GM19438 (cell line): Measurements from ENCODE around the gene EIPR1.

ENCODE experiments used
- ATAC-seq: cut with Tn5 transposase; IDR thresholded peaks from one replicate; pipeline ENCODE4 v1.9.1; 2021; ENCODE audit warnings: low read depth; ENCODE audit not compliant: unreplicated experiment

Gene EIPR1

DNA sequence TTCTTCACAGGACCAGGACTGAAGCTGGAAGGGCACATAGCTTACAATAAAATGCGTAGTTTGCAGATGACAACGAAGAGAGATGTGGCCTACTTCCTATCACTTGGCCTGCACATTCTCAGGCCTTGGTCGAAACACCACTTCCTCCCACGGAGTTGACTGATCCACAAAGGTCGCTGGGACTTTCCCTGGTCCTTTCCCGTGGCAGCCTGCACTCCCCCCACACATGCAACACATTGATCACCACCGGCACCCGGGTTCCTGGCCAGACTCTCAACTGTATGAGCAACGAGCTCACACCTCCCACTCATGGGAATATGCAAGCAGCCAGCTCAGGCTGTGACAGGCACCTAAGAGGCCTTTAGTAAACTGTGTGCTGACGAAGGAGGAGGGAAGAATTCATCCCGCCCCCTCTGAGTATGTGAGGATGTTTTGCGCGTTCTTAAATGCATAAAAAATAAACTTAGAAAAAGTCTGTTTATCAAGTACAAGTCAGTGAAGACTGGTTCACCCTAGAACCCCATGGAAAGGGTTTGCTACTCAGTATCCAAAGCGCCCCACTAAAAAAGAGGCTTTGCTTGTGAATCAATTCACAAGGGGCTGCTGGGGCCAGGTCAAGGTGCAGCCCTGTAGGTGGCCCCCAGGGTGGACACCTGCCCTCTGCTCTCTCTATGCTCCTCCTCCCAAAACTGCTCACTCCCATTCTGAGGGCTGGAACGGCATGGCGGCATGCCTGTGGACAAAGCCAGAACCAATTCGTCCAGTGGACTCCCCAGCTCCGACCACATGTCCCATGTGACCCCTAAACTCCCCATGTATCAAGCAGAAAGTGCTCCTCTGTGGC lies 154.3 kb downstream of the EIPR1 start:
- ATAC-seq: peak; percentile 98

DNA sequence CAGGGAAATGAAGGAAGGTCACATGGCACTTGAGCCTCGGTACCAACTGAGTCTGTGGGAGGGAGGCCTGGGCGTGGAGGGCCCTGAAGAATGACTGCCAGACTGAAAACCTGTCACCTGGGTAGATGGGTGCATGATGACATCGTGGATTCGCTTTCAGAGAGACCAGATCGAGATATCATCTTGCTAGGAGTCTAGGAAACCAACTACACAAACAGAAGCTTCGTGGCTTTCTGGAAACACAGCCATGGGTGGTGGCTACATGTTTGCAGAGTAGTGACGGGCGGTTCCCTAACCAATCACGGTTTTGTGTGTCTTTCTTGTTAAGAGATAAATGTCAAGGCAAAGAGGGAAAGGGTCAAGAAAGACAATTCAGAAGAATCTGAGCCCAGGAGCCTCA lies 155.0 kb downstream of the EIPR1 start:
- ATAC-seq: peak; percentile 35

DNA sequence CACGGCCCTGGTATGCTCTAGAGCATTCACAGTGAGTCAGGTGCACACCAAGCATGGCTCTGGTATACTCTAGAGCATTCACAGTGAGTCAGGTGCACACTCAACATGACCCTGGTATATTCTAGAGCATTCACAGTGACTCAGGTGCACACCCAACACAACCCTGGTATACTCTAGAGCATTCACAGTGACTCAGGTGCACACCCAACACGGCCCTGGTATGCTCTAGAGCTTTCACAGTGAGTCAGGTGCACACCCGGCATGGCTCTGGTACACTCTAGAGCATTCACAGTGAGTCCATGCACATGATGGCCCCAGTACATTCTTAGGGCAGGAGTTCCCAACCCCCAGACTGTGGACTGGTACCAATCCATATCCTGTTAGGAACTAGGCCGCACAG lies 158.1 kb downstream of the EIPR1 start:
- no peak for ATAC-seq

DNA sequence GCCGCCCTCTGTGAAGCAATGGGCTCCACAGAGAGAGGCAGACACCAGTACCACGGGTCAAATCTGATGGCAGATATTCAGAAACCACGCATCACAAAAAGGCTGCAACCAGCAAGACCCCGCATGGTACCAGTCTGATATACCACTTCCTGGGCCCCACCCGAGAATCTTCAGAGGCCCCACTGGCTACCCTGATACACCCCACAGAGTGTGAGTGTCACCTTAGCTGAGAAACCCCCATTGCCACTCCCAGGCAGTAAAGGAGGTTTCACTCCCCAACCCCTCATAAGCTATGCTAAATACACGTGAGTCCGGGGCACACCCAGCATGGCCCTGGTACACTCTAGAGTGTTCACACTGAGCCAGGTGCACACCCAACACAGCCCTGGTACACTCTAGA lies 160.0 kb downstream of the EIPR1 start:
- no peak for ATAC-seq

DNA sequence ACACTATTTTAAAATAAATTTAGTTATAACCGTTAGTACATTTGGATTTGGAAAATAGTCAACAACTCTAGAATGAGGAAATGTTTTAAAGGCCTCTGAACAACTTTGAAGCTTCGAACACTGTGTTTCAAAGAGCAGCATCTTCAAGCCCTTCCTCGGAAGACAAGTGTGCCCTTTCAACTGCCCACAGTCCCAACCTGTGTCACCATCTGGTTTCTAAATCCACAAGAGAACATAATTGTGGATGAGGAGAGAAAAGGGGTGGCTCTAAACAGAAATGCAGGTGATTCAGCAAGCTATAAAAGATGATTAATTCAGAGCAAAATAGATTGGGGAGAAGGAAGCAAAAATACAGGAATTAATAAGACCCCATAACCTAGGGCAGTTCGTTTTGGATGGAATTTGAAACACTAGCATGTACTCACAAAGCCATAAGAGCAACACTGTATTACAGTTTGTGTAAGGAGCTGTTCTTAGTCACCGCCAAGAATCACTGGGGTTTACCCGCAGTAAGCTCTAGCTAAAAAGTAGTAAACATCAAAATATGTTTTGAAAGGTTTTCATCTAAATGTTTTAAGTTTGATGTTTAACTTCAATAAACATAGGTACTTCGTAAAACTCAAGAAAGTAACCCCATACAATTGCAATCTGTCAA lies 160.7 kb downstream of the EIPR1 start:
- ATAC-seq: no peak

DNA sequence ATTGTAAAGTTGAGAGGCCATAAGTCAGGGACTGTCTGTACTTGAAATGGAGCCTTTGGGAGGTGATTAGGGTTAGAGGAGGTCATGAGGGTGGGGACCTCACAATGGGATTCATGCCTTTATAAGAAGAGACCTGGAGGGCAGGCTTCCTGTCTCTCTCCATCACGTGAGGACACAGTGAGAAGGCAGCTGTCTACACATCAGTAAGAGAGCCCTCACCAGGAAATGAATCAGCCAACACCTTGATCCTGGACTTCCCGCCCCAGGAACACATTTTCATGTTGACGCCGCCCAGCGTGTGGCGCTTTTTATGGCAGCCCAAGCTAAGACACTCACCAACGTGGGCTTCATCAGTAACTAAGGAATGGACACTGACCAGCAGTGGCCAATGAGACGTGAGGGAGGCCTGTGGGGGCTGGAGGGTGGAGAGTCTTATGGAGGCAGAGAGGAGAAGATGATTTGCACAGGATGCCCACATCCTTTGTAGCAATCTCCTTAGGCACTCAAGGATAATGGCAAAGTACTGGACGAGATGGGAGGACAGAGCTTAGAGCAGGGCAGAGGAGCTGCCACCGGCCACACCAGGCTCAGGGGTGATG lies 162.7 kb downstream of the EIPR1 start:
- ATAC-seq: no peak

DNA sequence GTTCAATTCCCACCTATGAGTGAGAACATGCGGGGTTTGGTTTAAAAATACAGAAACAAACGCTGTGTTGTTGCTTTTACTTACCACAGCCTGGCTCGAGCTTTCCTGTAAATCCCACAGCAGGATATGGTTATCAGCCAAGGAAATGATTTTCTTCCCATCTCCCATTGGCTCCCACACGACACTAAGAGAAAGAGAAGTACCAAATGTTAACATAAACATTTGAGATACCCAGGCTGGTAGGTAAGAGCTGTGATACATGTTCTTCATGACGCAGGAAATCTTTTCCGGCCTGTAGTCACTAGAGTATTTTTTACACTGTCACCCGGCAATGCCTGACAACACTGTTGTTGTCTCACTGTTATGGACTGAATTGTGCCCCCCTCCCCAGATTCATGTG lies 163.6 kb downstream of the EIPR1 start:
- no peak for ATAC-seq

DNA sequence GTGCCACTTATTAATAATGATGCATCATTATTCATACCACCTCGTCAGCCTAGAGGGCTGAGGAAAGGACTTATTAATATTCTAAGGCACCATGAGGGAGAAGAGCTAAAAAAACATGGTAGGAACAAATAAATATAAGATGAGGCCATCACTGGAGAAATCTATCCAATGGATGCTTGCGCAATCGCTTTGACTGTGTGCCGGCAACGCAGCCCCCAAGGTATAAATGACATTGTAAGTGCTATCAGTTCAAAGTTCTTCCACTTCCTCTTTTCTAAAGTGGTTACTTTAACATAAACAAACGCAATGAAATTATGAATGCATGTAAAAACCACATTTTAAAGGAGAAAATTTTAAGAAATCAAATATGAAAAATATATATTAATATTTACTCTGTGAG lies 164.6 kb downstream of the EIPR1 start:
- no peak for ATAC-seq

DNA sequence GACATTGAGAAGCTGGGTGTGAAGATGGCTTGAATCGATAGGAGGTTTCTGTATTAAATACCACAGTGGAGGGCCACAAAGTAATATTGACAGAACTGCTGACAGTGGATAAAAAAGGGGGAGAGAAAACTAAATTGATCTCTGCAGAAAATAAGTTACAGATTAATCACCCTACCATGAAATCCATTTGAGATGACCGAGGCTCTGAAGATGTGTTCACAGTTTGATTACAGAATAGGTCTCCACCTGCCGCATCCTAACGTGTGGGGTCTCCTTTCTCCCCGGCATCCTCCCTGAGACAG lies 165.6 kb downstream of the EIPR1 start:
- ATAC-seq: no peak

DNA sequence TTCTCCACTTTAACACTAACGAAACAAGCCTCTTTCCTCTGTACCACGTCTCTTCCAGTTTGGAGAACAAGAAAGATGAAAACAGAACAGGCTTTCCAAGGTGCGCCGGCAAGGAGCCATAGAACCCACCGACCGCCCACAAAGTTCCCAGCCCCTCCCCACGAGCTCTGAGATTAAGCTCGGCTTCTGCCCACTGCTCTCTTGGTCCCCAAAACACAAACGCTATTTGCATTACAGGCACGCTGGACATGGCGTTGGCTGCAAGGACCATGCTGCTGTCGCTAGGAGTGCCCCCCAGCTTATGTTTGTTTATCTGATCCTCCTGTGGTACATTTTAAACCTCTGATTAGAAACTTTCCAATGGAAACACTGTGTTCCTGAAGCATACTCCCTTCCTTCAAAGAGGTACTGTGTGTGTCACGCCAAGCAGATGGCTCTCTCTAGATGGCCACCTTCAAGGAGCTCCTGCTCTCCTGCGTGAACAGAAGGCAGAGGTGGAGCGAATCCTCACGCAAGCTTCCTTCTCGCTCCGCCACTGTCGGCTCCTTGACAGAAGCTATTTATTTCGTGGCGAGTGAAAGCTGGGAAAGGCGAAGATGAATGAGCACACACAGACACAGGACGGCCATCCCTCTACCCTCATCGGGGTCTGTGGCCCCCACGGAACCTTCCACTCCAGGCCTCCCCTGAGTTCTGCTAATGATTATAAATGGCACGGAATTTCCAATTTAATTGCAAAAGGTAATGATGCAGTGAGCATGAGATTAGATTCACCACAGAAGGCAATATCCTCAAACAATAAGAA lies 166.2 kb downstream of the EIPR1 start:
- no peak for ATAC-seq

DNA sequence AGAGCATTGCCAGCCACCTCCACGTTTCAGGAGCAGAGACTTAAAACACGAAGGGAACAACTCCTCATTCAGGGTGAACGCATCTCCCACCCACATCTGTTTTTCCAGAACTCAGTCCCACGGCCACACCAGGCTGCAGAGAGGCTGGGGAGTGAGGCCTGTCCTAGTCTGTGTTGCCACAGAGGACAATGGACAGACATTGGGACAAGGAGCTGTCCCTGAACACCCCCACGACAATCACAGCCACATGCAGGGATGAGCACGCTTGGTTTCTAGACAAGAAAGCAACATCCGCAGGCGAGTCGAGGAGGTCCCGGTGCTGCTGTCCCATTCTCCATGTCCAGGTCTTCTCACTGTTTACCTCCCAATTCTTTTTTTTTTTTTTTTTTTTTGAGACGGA lies 167.4 kb downstream of the EIPR1 start:
- ATAC-seq: no peak

DNA sequence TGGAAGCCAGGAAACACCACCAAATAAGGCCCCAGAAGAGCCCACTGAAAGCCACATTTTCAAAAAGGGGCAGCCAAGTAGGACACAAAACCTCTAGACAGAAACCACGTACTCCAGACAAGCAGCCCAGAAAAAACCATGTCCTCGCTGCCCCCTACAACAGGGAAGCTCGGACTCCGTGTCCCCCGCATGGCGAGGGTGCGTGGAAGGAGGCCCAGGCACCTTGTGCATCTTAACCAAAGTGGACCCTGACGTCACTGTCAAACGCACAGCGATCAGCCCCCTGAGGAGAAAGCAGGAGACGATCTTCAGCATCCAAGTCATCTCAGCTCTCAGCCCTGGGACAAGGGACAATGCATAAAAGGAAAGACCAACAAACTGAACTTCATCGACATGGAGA lies 168.4 kb downstream of the EIPR1 start:
- ATAC-seq: no peak

DNA sequence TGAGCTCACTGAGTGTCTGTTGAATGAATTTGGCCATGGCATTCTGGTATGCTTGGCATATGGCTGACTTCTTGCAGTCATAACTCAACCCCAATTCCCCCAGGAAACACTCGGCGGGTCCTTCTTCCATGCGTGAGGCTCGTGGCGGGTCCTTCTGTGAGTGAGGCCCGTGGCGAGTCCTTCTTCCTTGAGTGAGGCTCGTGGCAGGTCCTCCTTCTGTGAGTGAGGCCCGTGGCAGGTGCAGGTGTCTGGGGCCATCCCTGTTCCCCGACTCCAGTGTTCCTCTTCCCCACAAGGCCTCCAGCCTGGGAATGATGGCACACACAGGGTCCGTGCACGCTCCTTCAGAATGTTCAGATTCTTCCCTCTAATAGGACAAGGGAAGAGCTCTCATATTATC lies 169.0 kb downstream of the EIPR1 start:
- ATAC-seq: no peak

DNA sequence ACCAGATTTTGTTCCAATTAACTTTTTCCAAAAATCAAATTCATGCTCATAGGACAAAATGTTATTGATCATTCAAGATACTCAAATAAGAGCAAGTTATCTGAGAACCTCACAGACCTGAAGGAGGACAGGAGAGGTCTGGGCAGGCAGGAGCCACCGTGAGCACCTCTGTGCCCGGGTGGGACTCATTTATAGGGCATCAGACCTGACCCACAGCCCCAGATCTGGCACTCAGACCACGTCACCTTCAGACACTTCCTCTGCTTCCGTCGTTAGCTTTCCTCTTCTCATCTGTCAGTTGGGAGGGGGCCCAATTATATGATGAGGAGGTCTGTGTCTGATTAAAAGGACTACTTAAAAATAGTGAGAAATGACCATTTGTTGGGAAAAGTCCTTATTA lies 169.4 kb downstream of the EIPR1 start:
- no peak for ATAC-seq

DNA sequence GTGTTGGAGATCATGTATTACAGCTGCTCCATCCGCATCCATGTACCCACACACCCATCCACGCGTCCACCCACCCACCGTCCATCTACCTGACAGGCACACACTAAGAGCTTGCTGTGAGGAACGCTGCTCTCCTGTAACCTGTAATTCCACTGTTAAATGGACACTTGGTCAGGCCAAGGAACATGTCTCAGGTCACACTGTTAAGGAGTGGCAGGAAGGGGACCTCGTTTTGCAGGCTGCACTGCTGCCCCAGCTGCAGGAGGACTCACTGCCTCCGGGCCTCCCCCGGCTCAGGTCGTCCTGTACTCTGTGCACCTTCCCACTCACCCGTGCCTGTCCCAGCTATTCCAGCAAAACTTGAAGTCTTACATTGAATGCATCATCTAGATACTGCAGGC lies 170.5 kb downstream of the EIPR1 start:
- ATAC-seq: no peak

DNA sequence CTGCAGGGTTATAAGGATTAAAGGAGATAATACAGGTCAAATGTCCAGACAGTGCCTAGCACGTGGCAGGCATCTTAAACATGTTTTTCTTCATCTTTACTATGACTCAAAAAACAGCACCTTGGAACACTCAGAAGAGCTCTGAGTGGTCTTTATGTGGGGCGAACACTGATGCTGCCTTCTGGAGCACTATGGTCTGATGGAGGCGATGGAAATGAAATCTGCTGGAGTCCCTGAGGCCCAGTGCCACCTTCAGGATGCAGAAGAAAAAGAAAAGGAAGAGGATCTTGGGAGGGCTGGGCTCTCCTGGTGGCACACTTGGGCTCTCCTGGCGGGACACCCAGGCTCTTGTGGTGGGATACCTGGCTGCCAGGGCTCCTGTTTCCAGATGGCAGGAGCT lies 171.8 kb downstream of the EIPR1 start:
- ATAC-seq: no peak

DNA sequence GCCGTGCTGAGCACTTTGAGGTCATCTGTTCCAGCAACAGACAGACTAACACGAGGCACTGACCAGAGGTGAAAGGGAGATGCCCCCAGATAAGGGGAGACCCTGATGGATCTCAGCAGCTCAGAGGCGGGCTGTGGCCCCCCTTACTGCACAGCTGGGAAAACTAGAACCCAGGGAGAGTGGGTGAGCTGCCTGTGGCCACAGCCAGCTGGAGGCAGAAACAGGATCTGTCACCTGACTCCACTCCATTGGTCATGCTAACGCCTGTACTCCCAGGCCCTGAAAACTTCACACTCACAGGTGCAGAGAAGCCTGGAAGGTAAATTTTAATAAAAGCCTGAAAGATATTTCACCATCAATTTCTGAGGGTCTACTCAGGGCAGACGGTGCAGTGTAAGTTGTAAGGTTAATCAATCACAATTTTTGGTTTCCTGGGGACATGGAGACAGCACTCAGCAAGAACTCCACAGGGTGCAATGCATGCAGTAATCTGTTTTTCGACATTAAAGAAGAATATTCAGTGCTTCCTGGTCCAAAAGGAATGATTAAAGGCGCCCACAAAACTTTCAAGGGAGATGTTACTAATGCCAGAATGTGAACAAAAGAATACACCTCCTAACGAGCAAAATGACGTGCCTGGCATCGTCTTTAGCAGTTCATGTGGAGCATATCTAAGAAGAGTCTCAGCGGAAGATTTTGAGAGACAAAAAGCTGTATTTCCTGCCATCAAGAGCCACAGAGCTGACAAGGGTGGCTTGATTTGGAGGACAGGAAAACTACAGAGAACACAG lies 173.4 kb downstream of the EIPR1 start:
- ATAC-seq: no peak

DNA sequence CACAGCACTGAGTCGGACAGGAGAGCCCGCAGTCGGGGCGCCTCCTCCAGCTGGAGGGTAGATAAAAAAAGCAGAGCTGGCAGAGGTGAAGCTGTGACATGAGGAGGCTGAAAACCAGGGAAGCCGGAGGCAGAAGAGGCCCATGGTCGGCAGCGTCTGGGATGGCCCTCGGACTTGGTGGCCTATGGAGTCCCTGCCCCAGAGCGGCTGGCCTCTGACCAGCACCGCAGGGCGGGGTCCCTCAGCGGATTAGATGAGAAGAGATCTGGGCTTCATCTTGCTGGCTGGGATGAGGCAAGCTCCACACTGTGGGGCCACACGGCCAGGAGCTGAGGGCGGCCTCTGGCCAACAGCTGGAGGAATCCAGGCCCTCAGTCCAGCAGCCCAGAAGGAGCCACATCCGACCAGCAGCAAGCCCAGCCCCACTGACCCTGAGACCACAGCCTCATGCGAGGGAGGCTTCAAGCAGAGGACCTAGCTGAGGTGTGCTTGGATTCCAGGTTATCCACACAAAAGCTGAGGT lies 174.1 kb downstream of the EIPR1 start:
- no peak for ATAC-seq

DNA sequence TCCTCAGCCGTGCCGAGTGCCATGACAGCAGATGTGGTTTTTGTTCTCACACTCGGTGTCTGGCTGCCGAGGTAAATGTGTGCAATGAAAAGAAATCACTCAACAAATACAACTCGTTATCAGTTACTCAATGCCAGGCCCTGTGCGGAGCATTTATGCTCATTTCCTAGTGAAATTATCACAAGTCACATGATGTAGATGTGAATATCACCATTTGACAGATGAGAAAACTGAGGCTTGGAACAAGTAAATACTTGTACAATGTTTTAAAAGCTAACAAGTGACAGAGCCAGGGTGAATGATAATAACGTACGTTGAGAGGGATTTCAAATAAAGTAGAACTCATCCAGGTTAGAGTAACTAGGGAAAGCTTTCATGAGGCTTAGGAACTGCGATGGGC lies 174.7 kb downstream of the EIPR1 start:
- ATAC-seq: no peak

DNA sequence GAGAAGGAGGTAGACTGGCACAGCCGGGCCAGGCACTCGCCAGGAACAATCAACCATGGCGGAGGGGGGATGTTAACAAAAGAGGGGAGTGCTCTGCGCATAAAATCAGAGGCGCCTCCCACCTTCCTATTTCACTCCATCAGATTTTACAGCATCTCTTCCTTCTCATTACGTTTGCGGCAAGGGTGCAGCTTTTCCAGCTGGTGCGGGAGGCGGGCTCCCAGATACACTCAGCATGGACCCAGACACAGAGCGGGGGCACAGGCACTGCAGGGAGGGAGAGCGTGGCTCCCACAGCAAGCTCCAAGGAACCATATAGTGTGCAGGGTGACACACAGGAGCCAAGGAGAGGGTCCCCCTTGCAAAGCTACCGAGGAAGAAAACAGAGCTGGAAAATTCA lies 176.3 kb downstream of the EIPR1 start:
- no peak for ATAC-seq
